ENCODE results near the gene TNC.

DNA sequence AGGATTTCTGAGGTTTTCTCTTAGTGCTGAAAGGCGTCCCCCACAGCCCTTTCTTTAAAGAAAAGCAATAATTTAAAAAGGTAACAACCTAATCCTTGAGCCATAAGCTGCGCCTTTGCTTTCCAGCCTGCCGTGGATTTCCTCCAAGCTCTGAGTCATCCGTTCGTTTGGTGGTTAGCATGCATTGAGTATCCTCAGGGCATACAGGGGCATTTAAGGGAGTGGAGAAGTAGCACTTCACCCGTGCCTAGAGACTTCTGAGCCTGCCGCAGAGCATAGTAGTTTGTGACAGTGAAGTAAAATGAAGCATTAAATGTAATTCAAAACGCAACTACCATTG is 892 bp upstream of the TNC start:
- TF ChIP-seq, protein P1, sequence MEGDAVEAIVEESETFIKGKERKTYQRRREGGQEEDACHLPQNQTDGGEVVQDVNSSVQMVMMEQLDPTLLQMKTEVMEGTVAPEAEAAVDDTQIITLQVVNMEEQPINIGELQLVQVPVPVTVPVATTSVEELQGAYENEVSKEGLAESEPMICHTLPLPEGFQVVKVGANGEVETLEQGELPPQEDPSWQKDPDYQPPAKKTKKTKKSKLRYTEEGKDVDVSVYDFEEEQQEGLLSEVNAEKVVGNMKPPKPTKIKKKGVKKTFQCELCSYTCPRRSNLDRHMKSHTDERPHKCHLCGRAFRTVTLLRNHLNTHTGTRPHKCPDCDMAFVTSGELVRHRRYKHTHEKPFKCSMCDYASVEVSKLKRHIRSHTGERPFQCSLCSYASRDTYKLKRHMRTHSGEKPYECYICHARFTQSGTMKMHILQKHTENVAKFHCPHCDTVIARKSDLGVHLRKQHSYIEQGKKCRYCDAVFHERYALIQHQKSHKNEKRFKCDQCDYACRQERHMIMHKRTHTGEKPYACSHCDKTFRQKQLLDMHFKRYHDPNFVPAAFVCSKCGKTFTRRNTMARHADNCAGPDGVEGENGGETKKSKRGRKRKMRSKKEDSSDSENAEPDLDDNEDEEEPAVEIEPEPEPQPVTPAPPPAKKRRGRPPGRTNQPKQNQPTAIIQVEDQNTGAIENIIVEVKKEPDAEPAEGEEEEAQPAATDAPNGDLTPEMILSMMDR (IDR thresholded peaks at IDR 0.05): no peak
- TF ChIP-seq POLR2A (IDR thresholded peaks at IDR 0.05) (no peak), EP300 (IDR thresholded peaks at IDR 0.05) (no peak)
